Osteoblast (primary cell): ENCODE measurements around the gene KCTD2. TPM values are rescaled to one million over a fixed set of nuclear protein-coding genes. Genes with fewer than 3 reads are reported as not detected.
A peak's percentile ranks its signal among the peaks of the same experiment; 100 is the strongest.

Source experiments
- DNase-seq: peaks from one replicate; pipeline ENCODE4 v3.0.0; 2011; ENCODE audit warnings: low spot score, mixed read lengths; ENCODE audit not compliant: insufficient read length; ENCODE audit errors: missing footprints
- H2AFZ ChIP-seq: 2 replicates; pipeline ENCODE4 v1.6.0; 2011; ENCODE audit warnings: mild to moderate bottlenecking, low read length
- H3K27ac ChIP-seq: 2 replicates; pipeline ENCODE4 v1.5.1; 2011; ENCODE audit warnings: mild to moderate bottlenecking, low read depth, low read length, moderate library complexity
- H3K27me3 ChIP-seq: 2 replicates; pipeline ENCODE4 v1.6.0; 2012; ENCODE audit warnings: mild to moderate bottlenecking, control low read depth, inconsistent platforms, low read length, moderate library complexity; ENCODE audit not compliant: insufficient read depth
- H3K36me3 ChIP-seq: 2 replicates; pipeline ENCODE4 v1.5.1; 2011; ENCODE audit warnings: mild to moderate bottlenecking, low read length, control low read depth, moderate library complexity; ENCODE audit not compliant: insufficient read depth
- H3K4me1 ChIP-seq: 2 replicates; pipeline ENCODE4 v1.5.1; 2011; ENCODE audit warnings: mild to moderate bottlenecking, low read length, control low read depth, moderate library complexity; ENCODE audit not compliant: insufficient read depth
- H3K4me2 ChIP-seq: 2 replicates; pipeline ENCODE4 v1.6.0; 2011; ENCODE audit warnings: mild to moderate bottlenecking, low read length; ENCODE audit not compliant: insufficient read depth
- H3K4me3 ChIP-seq: fragments of 200-600 bp; sonication (generic); 3 replicates; pipeline ENCODE4 v1.5.1; 2012; ENCODE audit warnings: mild to moderate bottlenecking, low read length, inconsistent platforms; ENCODE audit not compliant: insufficient read depth
- H3K79me2 ChIP-seq: 2 replicates; pipeline ENCODE4 v1.6.0; 2012; ENCODE audit warnings: mild to moderate bottlenecking, low read length, control low read depth, inconsistent platforms; ENCODE audit not compliant: insufficient read depth
- H3K9me3 ChIP-seq: 2 replicates; pipeline ENCODE4 v1.5.1; 2011; ENCODE audit warnings: low read depth, low read length, control low read depth
- H4K20me1 ChIP-seq: 2 replicates; pipeline ENCODE4 v1.6.0; 2012; ENCODE audit warnings: mild to moderate bottlenecking, low read length, control low read depth; ENCODE audit not compliant: insufficient read depth
- total RNA-seq: library from RNA; depleted of rRNA; stranded (reverse); fragments of >200 nt; gene quantifications from 2 replicates; pipeline ENCODE4 v1.2.3, GENCODE V29; 2012
- TF ChIP-seq, protein P1 (sequence below): IDR thresholded peaks from 2 replicates; pipeline ENCODE4 v1.5.1; 2011; ENCODE audit warnings: mild to moderate bottlenecking, low read depth, low read length, moderate library complexity; ENCODE audit errors: extremely low read depth

KCTD2 gene
- total RNA-seq, 1 donor: 20.3 TPM

DNA sequence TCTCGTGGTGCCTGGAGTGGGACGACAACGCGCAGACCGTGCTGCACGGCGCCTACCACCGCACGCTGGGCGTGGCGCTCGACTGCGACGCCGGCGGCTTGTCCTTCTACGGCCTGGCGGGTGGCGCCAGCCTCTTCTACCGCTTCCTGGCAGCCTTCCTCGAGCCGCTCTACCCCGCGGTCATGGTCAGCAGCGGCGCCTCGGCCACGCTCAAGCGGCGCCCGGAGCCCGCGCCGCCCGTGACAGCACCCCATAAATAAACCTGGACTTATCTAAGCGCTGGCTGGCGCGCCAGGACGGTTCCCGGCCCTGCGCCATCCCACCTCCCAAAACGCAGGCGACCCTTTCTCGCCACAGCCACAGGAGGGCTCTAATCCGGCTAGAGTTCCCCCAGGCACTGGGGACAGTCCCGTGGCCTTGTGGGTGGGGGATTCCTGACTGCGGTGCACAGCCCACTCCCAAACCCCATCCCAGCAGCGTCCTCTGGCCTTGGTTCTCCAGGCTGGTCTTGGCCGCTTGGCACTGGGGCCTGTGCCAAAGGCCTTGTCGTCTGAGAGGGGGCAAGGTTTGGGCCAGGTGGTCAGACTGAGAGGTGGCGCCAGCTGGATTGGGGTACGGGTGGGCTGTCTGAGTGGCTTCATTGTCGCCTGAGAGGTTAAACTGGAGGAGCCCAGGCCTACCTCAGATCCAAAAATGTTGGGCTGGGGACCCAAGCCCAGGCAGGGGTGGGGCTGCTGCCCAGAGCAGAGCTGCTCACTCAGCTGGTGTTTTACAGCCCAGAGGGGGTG lies 30.7 kb downstream of the KCTD2 start:
- Histone ChIP-seq H3K27ac (peak overlapping the region; percentile 83), H3K4me3 (peak overlapping the region; percentile 33), H3K79me2 (no peaks in the 10 kb centered on the region), H3K36me3 (no peaks in the 10 kb centered on the region), H4K20me1 (no peaks in the 10 kb centered on the region), H3K27me3 (no peaks in the 10 kb centered on the region), H3K9me3 (no peaks in the 10 kb centered on the region), H2AFZ (peak overlapping the region; percentile 76), H3K4me1 (peaks cover 37% of the 10 kb centered on the region), H3K4me2 (peak overlapping the region; percentile 64)
- TF ChIP-seq, protein P1, sequence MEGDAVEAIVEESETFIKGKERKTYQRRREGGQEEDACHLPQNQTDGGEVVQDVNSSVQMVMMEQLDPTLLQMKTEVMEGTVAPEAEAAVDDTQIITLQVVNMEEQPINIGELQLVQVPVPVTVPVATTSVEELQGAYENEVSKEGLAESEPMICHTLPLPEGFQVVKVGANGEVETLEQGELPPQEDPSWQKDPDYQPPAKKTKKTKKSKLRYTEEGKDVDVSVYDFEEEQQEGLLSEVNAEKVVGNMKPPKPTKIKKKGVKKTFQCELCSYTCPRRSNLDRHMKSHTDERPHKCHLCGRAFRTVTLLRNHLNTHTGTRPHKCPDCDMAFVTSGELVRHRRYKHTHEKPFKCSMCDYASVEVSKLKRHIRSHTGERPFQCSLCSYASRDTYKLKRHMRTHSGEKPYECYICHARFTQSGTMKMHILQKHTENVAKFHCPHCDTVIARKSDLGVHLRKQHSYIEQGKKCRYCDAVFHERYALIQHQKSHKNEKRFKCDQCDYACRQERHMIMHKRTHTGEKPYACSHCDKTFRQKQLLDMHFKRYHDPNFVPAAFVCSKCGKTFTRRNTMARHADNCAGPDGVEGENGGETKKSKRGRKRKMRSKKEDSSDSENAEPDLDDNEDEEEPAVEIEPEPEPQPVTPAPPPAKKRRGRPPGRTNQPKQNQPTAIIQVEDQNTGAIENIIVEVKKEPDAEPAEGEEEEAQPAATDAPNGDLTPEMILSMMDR: no peak
- DNase-seq: peak; percentile 79

DNA sequence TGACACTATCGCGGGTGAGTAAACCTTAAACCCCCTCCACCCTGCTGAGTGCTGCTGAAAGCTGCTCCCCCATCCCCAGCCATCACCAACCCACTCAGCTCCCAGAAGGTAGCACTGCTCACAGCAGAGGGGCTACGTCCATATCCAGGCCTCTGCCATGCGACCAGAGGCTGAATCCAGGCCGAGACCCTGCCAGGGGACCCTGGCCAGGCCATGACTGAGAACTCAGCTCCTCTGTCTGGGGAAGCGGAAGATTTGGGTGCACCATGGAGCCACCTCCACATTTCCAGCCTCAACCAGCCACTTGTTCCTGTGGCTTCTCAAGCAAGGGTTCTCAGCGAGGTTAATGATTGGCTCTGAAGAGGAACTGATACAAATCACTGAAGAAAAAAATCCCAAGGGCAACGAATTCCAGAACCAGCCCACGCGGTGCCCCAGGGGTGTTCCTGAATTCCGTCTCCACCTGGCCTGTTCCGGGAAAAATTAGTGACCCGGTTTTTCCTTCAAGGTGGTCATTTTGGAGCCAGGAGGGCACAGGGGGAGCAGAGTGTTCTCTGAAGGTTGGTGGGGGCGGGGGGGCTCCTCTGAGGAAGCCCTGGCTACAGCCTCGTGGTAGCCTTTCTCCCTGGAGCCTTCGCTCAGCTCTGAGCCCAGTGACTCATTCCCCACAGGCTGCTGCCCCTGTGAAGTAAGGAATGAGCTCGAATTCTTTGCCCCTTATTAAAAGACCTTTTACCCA lies 31.4 kb downstream of the KCTD2 start:
- Histone ChIP-seq H3K27ac (peak overlapping the region; percentile 83), H3K4me3 (peak overlapping the region; percentile 33), H3K9me3 (no peaks in the 10 kb centered on the region), H4K20me1 (no peaks in the 10 kb centered on the region), H2AFZ (peak overlapping the region; percentile 76), H3K36me3 (no peaks in the 10 kb centered on the region), H3K4me1 (peaks cover 37% of the 10 kb centered on the region), H3K79me2 (no peaks in the 10 kb centered on the region), H3K27me3 (no peaks in the 10 kb centered on the region), H3K4me2 (peak overlapping the region; percentile 64)
- peak; percentile 99 for DNase-seq
- TF ChIP-seq, protein P1: no peak

DNA sequence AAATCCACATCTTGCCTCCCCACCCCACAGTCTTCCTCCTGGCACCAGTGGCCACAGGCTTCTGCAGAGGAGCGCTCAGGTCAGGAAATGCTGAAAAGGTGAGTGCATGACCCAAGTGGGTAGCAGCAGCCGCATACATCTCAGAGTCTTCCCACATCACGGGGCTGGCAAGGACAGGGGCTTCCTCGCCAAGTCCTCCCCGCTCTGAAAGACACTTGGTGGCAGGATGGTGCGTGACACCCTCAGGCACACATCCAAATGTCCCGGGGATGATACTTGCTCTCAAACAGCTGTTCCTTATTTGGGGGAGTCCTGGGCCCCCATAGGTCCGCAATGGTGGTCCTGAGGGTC lies 32.0 kb downstream of the KCTD2 start:
- peaks cover 40% of the 10 kb centered on the region for H3K4me1 ChIP-seq
- peak overlapping the region; percentile 83 for H3K27ac ChIP-seq
- TF ChIP-seq, protein P1: no peak
- no peak overlapping the region for H2AFZ ChIP-seq
- no peaks in the 10 kb centered on the region for H3K36me3 ChIP-seq
- peak overlapping the region; percentile 64 for H3K4me2 ChIP-seq
- no peaks in the 10 kb centered on the region for H3K79me2 ChIP-seq
- no peaks in the 10 kb centered on the region for H3K27me3 ChIP-seq
- peak overlapping the region; percentile 33 for H3K4me3 ChIP-seq
- H3K9me3 ChIP-seq: no peaks in the 10 kb centered on the region
- H4K20me1 ChIP-seq: no peaks in the 10 kb centered on the region
- DNase-seq: no peak
